Mucosa of rectum (tissue), 2 donors: ENCODE results near the gene PLXNB3.
A peak's percentile ranks its signal among the peaks of the same experiment; 100 is the strongest.

Experiments used
- H3K27ac ChIP-seq, 2 donors: one replicate each; pipeline ENCODE4 v1.7.0; 2013; ENCODE audit warnings: inconsistent platforms in 2 of 2, low read depth in 2 of 2, low read length in 2 of 2
- H3K27me3 ChIP-seq, 2 donors: one replicate each; pipeline ENCODE4 v1.7.0; 2013; ENCODE audit warnings: low read length in 2 of 2; ENCODE audit not compliant: control insufficient read depth in 2 of 2, insufficient read depth in 2 of 2
- H3K36me3 ChIP-seq, 2 donors: one replicate each; pipeline ENCODE4 v1.7.0; 2013; ENCODE audit warnings: low read length in 2 of 2; ENCODE audit not compliant: control insufficient read depth in 2 of 2, insufficient read depth in 2 of 2
- H3K4me1 ChIP-seq, 2 donors: one replicate each; pipeline ENCODE4 v1.7.0; 2013; ENCODE audit warnings: low read length in 2 of 2, mild to moderate bottlenecking in 1 of 2; ENCODE audit not compliant: control insufficient read depth in 2 of 2, insufficient read depth in 2 of 2
- H3K4me3 ChIP-seq, 2 donors: one replicate each; pipeline ENCODE4 v1.7.0; 2013; ENCODE audit warnings: low read length in 2 of 2
- H3K9ac ChIP-seq, 2 donors: one replicate each; pipeline ENCODE4 v1.7.0; 2013; ENCODE audit warnings: low read length in 2 of 2, low read depth in 1 of 2, mild to moderate bottlenecking in 1 of 2
- H3K9me3 ChIP-seq, 2 donors: one replicate each; pipeline ENCODE4 v1.7.0; 2013; ENCODE audit warnings: low read length in 2 of 2; ENCODE audit not compliant: control insufficient read depth in 2 of 2
- donor health status: healthy.
- donor health status: Normal muscosa, but diverticular disease.

PLXNB3 gene

GRCh38 chrX:153779891-153780677, 16.0 kb downstream of the PLXNB3 start:
- H3K4me1 ChIP-seq = peaks cover 3% of the 10 kb centered on the region in 2 donors
- H3K36me3 ChIP-seq = peaks cover 0 to under 1% of the 10 kb centered on the region in 2 donors
- no peak overlapping the region for H3K27ac ChIP-seq
- no peak overlapping the region for H3K4me3 ChIP-seq
- H3K27me3 ChIP-seq = peaks cover 2 to 6% of the 10 kb centered on the region in 2 donors
- no peaks in the 10 kb centered on the region for H3K9me3 ChIP-seq
- no peak overlapping the region for H3K9ac ChIP-seq

GRCh38 chrX:153780678-153781427, 16.8 kb downstream of the PLXNB3 start, which contains the start of gene SRPK3:
SRPK3 (plus strand) TSS chrX:153781041; CDS start chrX:153781087, 46 bp downstream.
- Histone ChIP-seq H3K4me3 (no peak within 1 kb of the TSS), H3K9me3 (no peaks in the 10 kb centered on the region), H3K4me1 (peaks cover 3% of the 10 kb centered on the region in 2 donors), H3K27me3 (peaks cover 2 to 6% of the 10 kb centered on the region in 2 donors), H3K27ac (no peak within 1 kb of the TSS), H3K9ac (peak within 1 kb of the TSS in 1 of 2 donors; percentile 37), H3K36me3 (peaks cover 0 to 3% of the 10 kb centered on the region in 2 donors)

GRCh38 chrX:153781428-153782047, 17.5 kb downstream of the PLXNB3 start:
- Histone ChIP-seq H3K27ac (no peak overlapping the region), H3K9me3 (no peaks in the 10 kb centered on the region), H3K4me3 (no peak overlapping the region), H3K4me1 (peaks cover 3% of the 10 kb centered on the region in 2 donors), H3K27me3 (peaks cover 2 to 6% of the 10 kb centered on the region in 2 donors), H3K36me3 (peaks cover 3 to 4% of the 10 kb centered on the region in 2 donors), H3K9ac (peak overlapping the region in 1 of 2 donors; percentile 37)

- no peak overlapping the region for H3K4me3 ChIP-seq
- H3K27ac ChIP-seq = no peak overlapping the region
- peaks cover 2 to 6% of the 10 kb centered on the region in 2 donors for H3K27me3 ChIP-seq
- peaks cover 7 to 8% of the 10 kb centered on the region in 2 donors for H3K36me3 ChIP-seq
- H3K9me3 ChIP-seq = no peaks in the 10 kb centered on the region
- no peak overlapping the region for H3K9ac ChIP-seq
- H3K4me1 ChIP-seq = peaks cover 3% of the 10 kb centered on the region in 2 donors
Observed at GRCh38 chrX:153782313-153782712, 18.3 kb downstream of the PLXNB3 start.

- no peak overlapping the region for H3K27ac ChIP-seq
- H3K4me3 ChIP-seq = no peak overlapping the region
- peaks cover 8 to 9% of the 10 kb centered on the region in 2 donors for H3K36me3 ChIP-seq
Observed at GRCh38 chrX:153782871-153783270, 18.8 kb downstream of the PLXNB3 start.

GRCh38 chrX:153783378-153784013, 19.4 kb downstream of the PLXNB3 start:
- no peaks in the 10 kb centered on the region for H3K9me3 ChIP-seq
- H3K4me3 ChIP-seq = no peak overlapping the region
- peaks cover 2 to 4% of the 10 kb centered on the region in 2 donors for H3K27me3 ChIP-seq
- peaks cover 3% of the 10 kb centered on the region in 2 donors for H3K4me1 ChIP-seq
- H3K27ac ChIP-seq = no peak overlapping the region
- no peak overlapping the region for H3K9ac ChIP-seq
- peaks cover 8 to 9% of the 10 kb centered on the region in 2 donors for H3K36me3 ChIP-seq

More at GRCh38 chrX:153782871-153783270, 18.8 kb downstream of the PLXNB3 start:
- peaks cover 3% of the 10 kb centered on the region in 2 donors for H3K4me1 ChIP-seq
- H3K9me3 ChIP-seq = no peaks in the 10 kb centered on the region
- peaks cover 2 to 6% of the 10 kb centered on the region in 2 donors for H3K27me3 ChIP-seq
- no peak overlapping the region for H3K9ac ChIP-seq

GRCh38 chrX:153784325-153784967, 20.4 kb downstream of the PLXNB3 start:
- Histone ChIP-seq H3K9me3 (no peaks in the 10 kb centered on the region), H3K36me3 (peaks cover 10% of the 10 kb centered on the region in 2 donors), H3K4me1 (peaks cover 3% of the 10 kb centered on the region in 2 donors), H3K27ac (no peak overlapping the region), H3K27me3 (peaks cover 2 to 4% of the 10 kb centered on the region in 2 donors), H3K4me3 (no peak overlapping the region), H3K9ac (no peak overlapping the region)

- Histone ChIP-seq H3K27ac (no peak overlapping the region), H3K9me3 (no peaks in the 10 kb centered on the region), H3K4me3 (no peak overlapping the region), H3K4me1 (peaks cover 0 to 3% of the 10 kb centered on the region in 2 donors), H3K36me3 (peaks cover 14 to 15% of the 10 kb centered on the region in 2 donors), H3K27me3 (no peaks in the 10 kb centered on the region), H3K9ac (no peak overlapping the region)
Observed at GRCh38 chrX:153786669-153787068, 22.6 kb downstream of the PLXNB3 start.

- peaks cover 3 to 8% of the 10 kb centered on the region in 2 donors for H3K4me1 ChIP-seq
- no peak overlapping the region for H3K27ac ChIP-seq
- no peaks in the 10 kb centered on the region for H3K27me3 ChIP-seq
- H3K9ac ChIP-seq = no peak overlapping the region
- no peak overlapping the region for H3K4me3 ChIP-seq
- peaks cover 15 to 21% of the 10 kb centered on the region in 2 donors for H3K36me3 ChIP-seq
- H3K9me3 ChIP-seq = no peaks in the 10 kb centered on the region
Observed at GRCh38 chrX:153789654-153790053, 25.6 kb downstream of the PLXNB3 start.
